Stomach smooth muscle (tissue), 2 donors: ENCODE data around the gene FANCB.

ENCODE experiments used
- H3K27ac ChIP-seq: one replicate; pipeline ENCODE4 v1.7.0; 2013; ENCODE audit warnings: mild to moderate bottlenecking, low read length, inconsistent platforms
- H3K27me3 ChIP-seq, 2 donors: one replicate each; pipeline ENCODE4 v1.7.0; 2013; ENCODE audit warnings: low read length in 2 of 2; ENCODE audit not compliant: insufficient read depth in 2 of 2, control insufficient read depth in 1 of 2
- H3K36me3 ChIP-seq, 2 donors: one replicate each; pipeline ENCODE4 v1.7.0; 2013; ENCODE audit warnings: low read length in 2 of 2; ENCODE audit not compliant: control insufficient read depth in 2 of 2, insufficient read depth in 2 of 2
- H3K4me1 ChIP-seq: one replicate; pipeline ENCODE4 v1.7.0; 2013; ENCODE audit warnings: low read length; ENCODE audit not compliant: control insufficient read depth, insufficient read depth
- H3K4me3 ChIP-seq, 2 donors: one replicate each; pipeline ENCODE4 v1.7.0; 2013; ENCODE audit warnings: low read length in 2 of 2
- H3K9ac ChIP-seq, 2 donors: one replicate each; pipeline ENCODE4 v1.7.0; 2013; ENCODE audit warnings: low read length in 2 of 2, mild to moderate bottlenecking in 1 of 2
- H3K9me3 ChIP-seq, 2 donors: one replicate each; pipeline ENCODE4 v1.7.0; 2013; ENCODE audit warnings: low read length in 2 of 2; ENCODE audit not compliant: control insufficient read depth in 2 of 2
- donor health status: healthy.
- donor health status: Pancreatic carcinoma.

Gene FANCB

GRCh38 chrX:14843666-14844065, 29.2 kb downstream of the FANCB start:
- Histone ChIP-seq H3K9ac (no peak overlapping the region), H3K27me3 (no peaks in the 10 kb centered on the region), H3K36me3 (no peaks in the 10 kb centered on the region), H3K4me3 (no peak overlapping the region), H3K4me1 (no peaks in the 10 kb centered on the region), H3K27ac (no peak overlapping the region), H3K9me3 (no peaks in the 10 kb centered on the region)

- no peaks in the 10 kb centered on the region for H3K9me3 ChIP-seq
- H3K27me3 ChIP-seq: no peaks in the 10 kb centered on the region
- H3K9ac ChIP-seq: no peak overlapping the region
- no peaks in the 10 kb centered on the region for H3K4me1 ChIP-seq
- H3K36me3 ChIP-seq: no peaks in the 10 kb centered on the region
- H3K4me3 ChIP-seq: no peak overlapping the region
- H3K27ac ChIP-seq: no peak overlapping the region
These were observed 35.7 kb downstream of the FANCB start for GRCh38 chrX:14837155-14837554.

GRCh38 chrX:14832586-14832985, 40.3 kb downstream of the FANCB start:
- H3K36me3 ChIP-seq: no peaks in the 10 kb centered on the region
- H3K27me3 ChIP-seq: no peaks in the 10 kb centered on the region
- H3K9ac ChIP-seq: no peak overlapping the region
- peaks cover 0 to 2% of the 10 kb centered on the region in 2 donors for H3K9me3 ChIP-seq
- no peaks in the 10 kb centered on the region for H3K4me1 ChIP-seq
- no peak overlapping the region for H3K27ac ChIP-seq
- H3K4me3 ChIP-seq: no peak overlapping the region

- H3K4me3 ChIP-seq: no peak overlapping the region
- H3K9me3 ChIP-seq: peaks cover 0 to 2% of the 10 kb centered on the region in 2 donors
- no peaks in the 10 kb centered on the region for H3K27me3 ChIP-seq
- H3K4me1 ChIP-seq: no peaks in the 10 kb centered on the region
- H3K36me3 ChIP-seq: no peaks in the 10 kb centered on the region
- no peak overlapping the region for H3K9ac ChIP-seq
- no peak overlapping the region for H3K27ac ChIP-seq
These were observed 40.7 kb downstream of the FANCB start for GRCh38 chrX:14832151-14832550.

- no peak overlapping the region for H3K9ac ChIP-seq
- no peak overlapping the region for H3K4me3 ChIP-seq
- H3K4me1 ChIP-seq: no peaks in the 10 kb centered on the region
- H3K27ac ChIP-seq: no peak overlapping the region
- no peaks in the 10 kb centered on the region for H3K27me3 ChIP-seq
- peaks cover 0 to 2% of the 10 kb centered on the region in 2 donors for H3K9me3 ChIP-seq
- H3K36me3 ChIP-seq: no peaks in the 10 kb centered on the region
These were observed 43.2 kb downstream of the FANCB start for GRCh38 chrX:14829643-14830042.

- Histone ChIP-seq H3K9me3 (peaks cover 0 to 2% of the 10 kb centered on the region in 2 donors), H3K4me1 (no peaks in the 10 kb centered on the region), H3K36me3 (no peaks in the 10 kb centered on the region), H3K27me3 (no peaks in the 10 kb centered on the region), H3K4me3 (no peak overlapping the region), H3K9ac (no peak overlapping the region), H3K27ac (no peak overlapping the region)
These were observed 46.5 kb downstream of the FANCB start for GRCh38 chrX:14826319-14826718.

GRCh38 chrX:14825851-14826250, 47.0 kb downstream of the FANCB start:
- Histone ChIP-seq H3K27me3 (no peaks in the 10 kb centered on the region), H3K4me1 (no peaks in the 10 kb centered on the region), H3K4me3 (no peak overlapping the region), H3K36me3 (no peaks in the 10 kb centered on the region), H3K9ac (no peak overlapping the region), H3K9me3 (peaks cover 0 to 2% of the 10 kb centered on the region in 2 donors), H3K27ac (no peak overlapping the region)

- H3K4me1 ChIP-seq: no peaks in the 10 kb centered on the region
- H3K9me3 ChIP-seq: peaks cover 0 to 1% of the 10 kb centered on the region in 2 donors
- no peak overlapping the region for H3K4me3 ChIP-seq
- no peaks in the 10 kb centered on the region for H3K36me3 ChIP-seq
- H3K9ac ChIP-seq: no peak overlapping the region
- no peak overlapping the region for H3K27ac ChIP-seq
- no peaks in the 10 kb centered on the region for H3K27me3 ChIP-seq
These were observed 53.1 kb downstream of the FANCB start for GRCh38 chrX:14819769-14820168.

GRCh38 chrX:14817571-14817970, 55.3 kb downstream of the FANCB start:
- Histone ChIP-seq H3K4me3 (no peak overlapping the region), H3K36me3 (no peaks in the 10 kb centered on the region), H3K27ac (no peak overlapping the region), H3K9me3 (peaks cover 0 to 1% of the 10 kb centered on the region in 2 donors), H3K4me1 (no peaks in the 10 kb centered on the region), H3K27me3 (no peaks in the 10 kb centered on the region), H3K9ac (no peak overlapping the region)

GRCh38 chrX:14802943-14803710, 69.7 kb downstream of the FANCB start:
- H3K36me3 ChIP-seq: no peaks in the 10 kb centered on the region
- no peak overlapping the region for H3K4me3 ChIP-seq
- H3K9me3 ChIP-seq: peaks cover 0 to 5% of the 10 kb centered on the region in 2 donors
- no peak overlapping the region for H3K9ac ChIP-seq
- H3K27ac ChIP-seq: no peak overlapping the region
- no peaks in the 10 kb centered on the region for H3K27me3 ChIP-seq
- no peaks in the 10 kb centered on the region for H3K4me1 ChIP-seq

- no peaks in the 10 kb centered on the region for H3K4me1 ChIP-seq
- H3K27ac ChIP-seq: no peak overlapping the region
- no peak overlapping the region for H3K9ac ChIP-seq
These were observed 71.7 kb downstream of the FANCB start for GRCh38 chrX:14801136-14801535.

More at GRCh38 chrX:14801136-14801535, 71.7 kb downstream of the FANCB start:
- peaks cover 0 to 5% of the 10 kb centered on the region in 2 donors for H3K9me3 ChIP-seq
- H3K27me3 ChIP-seq: no peaks in the 10 kb centered on the region
- no peak overlapping the region for H3K4me3 ChIP-seq
- H3K36me3 ChIP-seq: no peaks in the 10 kb centered on the region
